ENCODE measurements around the gene PDE4C.

- TF ChIP-seq CTCF (IDR thresholded peaks at IDR 0.05) (no peak), POLR2A (IDR thresholded peaks at IDR 0.05) (no peak)
Observed at GRCh38 chr19:18232540-18233223, 6.4 kb upstream of the PDE4C start.

Measured in body of pancreas (tissue), 4 donors.